Activated CD8-positive, alpha-beta T cell treated with anti-CD3 and anti-CD28 coated beads, Interleukin-2, amount 10 ng/mL, durations not matched to agents 7 days and 5 days (primary cell): ENCODE data around the gene ORC2. TPM values are rescaled to one million over a fixed set of nuclear protein-coding genes. Genes with fewer than 3 reads are reported as not detected.
"Not testable (repeated sequence)": the region's sequence is repeated elsewhere in the genome, so short reads cannot be mapped to it uniquely, and the experiment has no call there.

Experiments used
- ATAC-seq: fragments of 150-1000 bp; cut with Tn5 transposase; one replicate; pipeline ENCODE4 v1.10.0; 2021; ENCODE audit warnings: moderate library complexity
- CTCF ChIA-PET: fragments of 350-600 bp; sonication (Branson Sonifier 250); formaldehyde crosslinking; loops from one replicate; lab custom pipeline; 2021; ENCODE audit warnings: antibody characterized with exemption; lab: Charles Lee
- POLR2A ChIA-PET: fragments of 350-600 bp; sonication (Branson Sonifier 250); formaldehyde crosslinking; loops from one replicate; lab custom pipeline; 2021; ENCODE audit warnings: antibody characterized with exemption; lab: Charles Lee
- DNase-seq: peaks from one replicate; pipeline ENCODE4 v3.0.0-alpha.2; 2020
- H3K27ac Mint-ChIP-seq: one replicate; pipeline ENCODE4 v1.8.0; 2021; ENCODE audit warnings: mild to moderate bottlenecking, mixed read lengths
- H3K27me3 Mint-ChIP-seq: one replicate; pipeline ENCODE4 v1.8.0; 2021; ENCODE audit warnings: low read depth, mixed read lengths
- H3K36me3 Mint-ChIP-seq: one replicate; pipeline ENCODE4 v1.8.0; 2021; ENCODE audit warnings: low read depth, mixed read lengths
- H3K4me1 Mint-ChIP-seq: one replicate; pipeline ENCODE4 v1.8.0; 2021; ENCODE audit warnings: low read depth, mixed read lengths
- H3K4me3 Mint-ChIP-seq: one replicate; pipeline ENCODE4 v1.8.0; 2021; ENCODE audit warnings: mild to moderate bottlenecking, mixed read lengths
- H3K9me3 Mint-ChIP-seq: one replicate; pipeline ENCODE4 v1.8.0; 2022; ENCODE audit warnings: mixed read lengths; ENCODE audit not compliant: insufficient read depth
- total RNA-seq, 2 experiments: library from RNA; stranded (reverse); gene quantifications; one replicate each; pipeline ENCODE4 v1.2.3, GENCODE V29; 2021

The ORC2 gene
- 10 to 100 TPM; 47.4 to 57.2 TPM for total RNA-seq

GRCh38 chr2:200963124-200963917 is at the start of gene ORC2:
Gene ORC2 (minus strand): TSS chr2:200963660. CDS start chr2:200958123, 5,537 bp downstream.
- CTCF ChIA-PET = interaction anchor here (0.7 to 11.7 kb wide), 33 partner anchors 8 to 269 kb away, joined by 3 to 135 read pairs (median 5); partner anchors contain the start of genes CASP10, CFLAR and HYCC2
- Mint-ChIP-seq H3K27me3 (no peaks in the 10 kb centered on the region), H3K36me3 (peaks cover 33% of the 10 kb centered on the region), H3K27ac (peak within 1 kb of the TSS; percentile 97), H3K4me3 (peak within 1 kb of the TSS; percentile 93), H3K4me1 (peaks cover 63% of the 10 kb centered on the region), H3K9me3 (no peaks in the 10 kb centered on the region)
- ATAC-seq = peak; percentile 97
- DNase-seq = peak; percentile 94
- POLR2A ChIA-PET = interaction anchor here (0.6 to 2.4 kb wide), 15 partner anchors 14 to 298 kb away, joined by 3 to 13 read pairs (median 4); partner anchors contain the start of genes CASP10, CFLAR, CLK1 and HYCC2

DNA sequence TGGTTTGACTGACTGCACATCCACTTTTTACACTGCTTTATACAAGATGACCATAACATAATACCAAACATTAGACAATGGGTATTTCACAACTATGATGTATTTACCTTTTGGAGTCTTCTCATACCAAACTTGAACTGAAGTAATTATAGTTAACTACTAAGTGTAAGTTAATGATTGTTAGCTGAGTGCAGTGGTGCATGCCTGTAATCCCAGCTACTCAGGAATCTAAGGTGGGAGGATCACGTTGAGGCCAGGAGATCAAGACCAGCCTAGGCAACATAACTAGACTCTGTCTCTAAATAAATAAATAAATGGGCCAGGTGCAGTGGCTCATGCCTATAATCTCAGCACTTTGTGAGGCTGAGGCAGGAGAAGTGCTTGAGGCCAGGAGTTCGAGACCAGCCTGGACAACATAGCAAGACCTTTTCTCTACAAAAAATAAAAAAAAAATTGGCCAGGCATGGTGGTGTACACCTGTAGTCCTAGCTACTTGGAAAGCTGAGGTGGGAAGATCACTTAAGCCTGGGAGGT is 44.9 kb upstream of the ORC2 start:
- ChIA-PET POLR2A (no interaction called here), CTCF (no interaction called here)
- H3K4me1 Mint-ChIP-seq = no peaks in the 10 kb centered on the region
- no peak overlapping the region for H3K4me3 Mint-ChIP-seq
- ATAC-seq (no peak), DNase-seq (no peak)
- no peaks in the 10 kb centered on the region for H3K9me3 Mint-ChIP-seq
- no peaks in the 10 kb centered on the region for H3K27me3 Mint-ChIP-seq
- H3K27ac Mint-ChIP-seq = no peak overlapping the region
- peaks cover 22% of the 10 kb centered on the region for H3K36me3 Mint-ChIP-seq

- POLR2A ChIA-PET = no interaction called here
- no peak overlapping the region for H3K4me3 Mint-ChIP-seq
- CTCF ChIA-PET = no interaction called here
- H3K9me3 Mint-ChIP-seq = no peaks in the 10 kb centered on the region
- no peak for ATAC-seq
- H3K4me1 Mint-ChIP-seq = no peaks in the 10 kb centered on the region
- no peak for DNase-seq
- no peak overlapping the region for H3K27ac Mint-ChIP-seq
- H3K36me3 Mint-ChIP-seq = peaks cover 22% of the 10 kb centered on the region
- H3K27me3 Mint-ChIP-seq = no peaks in the 10 kb centered on the region
Measured at GRCh38 chr2:201007584-201007998, 44.1 kb upstream of the ORC2 start.

DNA sequence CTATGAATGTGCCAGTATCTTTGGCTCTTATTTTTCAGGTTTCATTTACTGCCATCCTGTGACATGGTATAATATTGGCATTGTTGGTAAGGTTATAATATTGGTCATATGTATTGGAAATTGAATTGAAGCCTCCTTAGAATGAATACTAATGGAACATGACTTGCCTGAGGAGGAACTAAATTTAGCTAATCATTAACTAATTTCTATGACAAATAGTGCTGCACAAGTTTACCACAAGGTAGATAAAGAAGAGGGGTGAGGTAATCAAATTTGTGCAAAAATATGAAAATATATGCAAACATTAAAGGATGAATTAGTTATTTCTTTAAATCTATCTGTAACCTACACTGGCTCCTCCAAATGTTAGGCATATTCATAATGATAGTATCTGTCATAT is 43.2 kb upstream of the ORC2 start:
- Mint-ChIP-seq H3K4me1 (no peaks in the 10 kb centered on the region), H3K27ac (no peak overlapping the region), H3K4me3 (no peak overlapping the region), H3K36me3 (peaks cover 22% of the 10 kb centered on the region), H3K27me3 (no peaks in the 10 kb centered on the region), H3K9me3 (no peaks in the 10 kb centered on the region)
- CTCF ChIA-PET = interaction anchor here (1.4 kb wide), 1 partner anchor 151 kb away, joined by 3 read pairs; no protein-coding TSS in a partner anchor
- ATAC-seq (no peak), DNase-seq (no peak)
- POLR2A ChIA-PET = no interaction called here

- Mint-ChIP-seq H3K27ac (no peak overlapping the region), H3K27me3 (no peaks in the 10 kb centered on the region), H3K4me3 (no peak overlapping the region), H3K4me1 (no peaks in the 10 kb centered on the region), H3K9me3 (no peaks in the 10 kb centered on the region), H3K36me3 (peaks cover 22% of the 10 kb centered on the region)
- no peak for ATAC-seq
- DNase-seq = no peak
- CTCF ChIA-PET = interaction anchor here (1.1 kb wide), 2 partner anchors 41 to 64 kb away, joined by 3 read pairs; partner anchors contain the start of gene ORC2
- POLR2A ChIA-PET = no interaction called here
Measured at GRCh38 chr2:201004370-201004769, 40.9 kb upstream of the ORC2 start.

DNA sequence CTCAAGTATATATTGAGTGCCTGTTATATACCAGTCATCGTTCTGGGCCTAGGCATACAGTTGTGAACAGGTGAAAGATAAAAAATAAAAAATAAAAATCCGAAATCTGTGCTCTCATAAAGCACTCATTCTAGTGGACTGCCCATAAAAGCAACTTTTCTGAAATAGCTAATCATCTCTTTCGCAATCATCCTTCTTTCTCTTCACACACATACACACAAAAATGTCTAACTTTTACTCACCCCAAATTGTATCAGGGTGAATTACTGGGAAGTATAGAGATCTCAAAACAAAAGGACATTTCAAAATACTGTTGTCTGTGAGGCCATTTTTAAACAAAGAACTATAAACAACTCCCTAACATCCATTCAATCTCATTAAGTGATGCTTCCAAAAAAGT is 29.6 kb upstream of the ORC2 start:
- CTCF ChIA-PET = no interaction called here
- DNase-seq = no peak
- no peak overlapping the region for H3K27ac Mint-ChIP-seq
- no peaks in the 10 kb centered on the region for H3K27me3 Mint-ChIP-seq
- H3K36me3 Mint-ChIP-seq = peaks cover 34% of the 10 kb centered on the region
- no peaks in the 10 kb centered on the region for H3K4me1 Mint-ChIP-seq
- H3K4me3 Mint-ChIP-seq = no peak overlapping the region
- POLR2A ChIA-PET = no interaction called here
- ATAC-seq = no peak
- no peaks in the 10 kb centered on the region for H3K9me3 Mint-ChIP-seq

DNA sequence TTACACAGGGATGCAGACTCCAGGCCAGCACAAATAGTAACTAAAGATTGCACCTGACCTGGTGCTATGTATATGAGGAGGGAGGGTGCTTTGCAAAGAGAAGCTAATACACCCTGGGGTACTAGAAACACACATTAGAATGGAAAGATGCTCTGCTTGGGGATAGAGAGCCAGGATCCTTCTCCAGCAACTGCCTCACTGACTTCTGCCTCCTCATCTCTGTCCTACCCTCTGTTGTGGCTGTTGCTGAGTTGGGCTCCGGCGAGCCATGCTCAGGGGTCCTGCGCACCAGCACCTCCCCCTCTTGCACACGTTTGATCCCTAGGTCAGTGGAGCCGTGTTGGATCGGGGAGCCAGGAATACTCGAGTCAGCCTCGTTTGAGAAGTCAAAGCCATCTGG is 23.7 kb upstream of the ORC2 start:
- H3K27ac Mint-ChIP-seq = no peak overlapping the region
- POLR2A ChIA-PET = no interaction called here
- DNase-seq = no peak
- H3K9me3 Mint-ChIP-seq = no peaks in the 10 kb centered on the region
- no peaks in the 10 kb centered on the region for H3K4me1 Mint-ChIP-seq
- no peaks in the 10 kb centered on the region for H3K27me3 Mint-ChIP-seq
- CTCF ChIA-PET = interaction anchor here (1.6 kb wide), 1 partner anchor 82 kb away, joined by 4 read pairs; no protein-coding TSS in a partner anchor
- ATAC-seq = no peak
- H3K36me3 Mint-ChIP-seq = peaks cover 28% of the 10 kb centered on the region
- no peak overlapping the region for H3K4me3 Mint-ChIP-seq

DNA sequence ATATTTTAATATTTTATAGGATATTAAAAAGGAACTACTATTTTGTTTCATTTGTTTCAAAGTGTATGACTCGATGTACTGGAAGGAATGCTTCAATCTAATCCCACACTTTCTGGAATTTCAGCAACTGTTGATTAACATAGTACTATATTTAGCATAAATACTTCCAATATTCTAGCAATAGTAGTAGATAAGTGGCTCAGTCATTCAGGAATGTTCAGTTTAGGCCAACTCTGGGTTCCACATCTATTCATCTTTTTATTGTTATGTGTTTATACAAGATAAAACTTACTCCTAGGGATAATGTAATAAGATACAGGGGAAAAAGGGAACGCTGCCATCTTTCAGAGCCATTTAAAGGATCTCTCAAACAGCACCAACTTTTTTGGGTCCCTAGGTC is 22.3 kb upstream of the ORC2 start:
- CTCF ChIA-PET = interaction anchor here (1.6 kb wide), 2 partner anchors 36 to 83 kb away, joined by 3 to 4 read pairs; no protein-coding TSS in a partner anchor
- no peaks in the 10 kb centered on the region for H3K4me1 Mint-ChIP-seq
- ATAC-seq (no peak), DNase-seq (no peak)
- POLR2A ChIA-PET = no interaction called here
- no peak overlapping the region for H3K27ac Mint-ChIP-seq
- no peak overlapping the region for H3K4me3 Mint-ChIP-seq
- H3K36me3 Mint-ChIP-seq = peaks cover 30% of the 10 kb centered on the region
- H3K27me3 Mint-ChIP-seq = no peaks in the 10 kb centered on the region
- no peaks in the 10 kb centered on the region for H3K9me3 Mint-ChIP-seq

DNA sequence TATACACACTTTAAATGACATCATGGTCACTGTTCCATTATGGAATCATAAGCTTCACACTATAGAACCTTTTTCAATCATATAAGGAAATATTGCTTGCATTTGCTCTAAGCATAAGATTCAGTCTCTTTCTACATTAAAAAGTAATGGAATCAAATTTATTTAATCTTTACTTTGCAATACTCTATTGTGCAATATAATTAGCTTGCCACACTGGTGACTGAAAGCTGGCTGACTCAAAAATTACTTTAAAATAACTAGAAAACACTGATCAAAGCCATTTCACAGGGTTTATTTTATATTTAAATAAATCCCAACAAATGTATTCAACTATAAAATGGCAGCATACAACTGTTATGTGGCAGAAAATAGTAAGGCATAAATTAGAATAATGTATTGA is 13.2 kb upstream of the ORC2 start:
- POLR2A ChIA-PET = interaction anchor here (1.2 kb wide), 1 partner anchor 11 kb away, joined by 3 read pairs; no protein-coding TSS in a partner anchor
- CTCF ChIA-PET = interaction anchor here (1.4 to 11.7 kb wide), 3 partner anchors 13 to 201 kb away, joined by 6 to 79 read pairs (median 7); partner anchors contain the start of gene ORC2
- H3K4me3 Mint-ChIP-seq = no peak overlapping the region
- H3K27me3 Mint-ChIP-seq = no peaks in the 10 kb centered on the region
- no peak for DNase-seq
- no peaks in the 10 kb centered on the region for H3K4me1 Mint-ChIP-seq
- H3K36me3 Mint-ChIP-seq = peaks cover 21% of the 10 kb centered on the region
- H3K27ac Mint-ChIP-seq = no peak overlapping the region
- ATAC-seq = no peak
- H3K9me3 Mint-ChIP-seq = no peaks in the 10 kb centered on the region

DNA sequence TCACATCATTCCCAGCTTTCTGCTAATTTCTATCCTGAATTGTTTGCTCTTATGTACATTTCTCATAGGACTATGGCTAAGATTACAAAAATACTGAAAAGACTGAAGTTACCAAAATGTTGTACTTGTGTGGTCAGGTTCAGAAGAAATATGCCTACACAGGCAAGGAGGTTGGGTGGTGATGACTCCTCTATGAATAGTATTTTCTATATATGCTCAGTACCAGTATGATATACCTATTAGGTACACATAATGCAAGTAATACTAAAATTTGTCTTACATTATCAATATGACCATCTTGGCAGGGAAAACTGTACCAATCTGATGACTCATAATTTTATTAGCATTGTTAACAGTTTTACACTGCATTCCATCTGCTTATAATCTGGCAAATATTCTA is 12.2 kb upstream of the ORC2 start:
- H3K9me3 Mint-ChIP-seq = no peaks in the 10 kb centered on the region
- no peaks in the 10 kb centered on the region for H3K27me3 Mint-ChIP-seq
- CTCF ChIA-PET = interaction anchor here (0.7 to 11.7 kb wide), 3 partner anchors 12 to 202 kb away, joined by 3 to 79 read pairs (median 6); partner anchors contain the start of gene ORC2
- H3K4me3 Mint-ChIP-seq = no peak overlapping the region
- no peak for DNase-seq
- POLR2A ChIA-PET = no interaction called here
- no peak overlapping the region for H3K27ac Mint-ChIP-seq
- H3K4me1 Mint-ChIP-seq = no peaks in the 10 kb centered on the region
- peaks cover 12% of the 10 kb centered on the region for H3K36me3 Mint-ChIP-seq
- no peak for ATAC-seq

DNA sequence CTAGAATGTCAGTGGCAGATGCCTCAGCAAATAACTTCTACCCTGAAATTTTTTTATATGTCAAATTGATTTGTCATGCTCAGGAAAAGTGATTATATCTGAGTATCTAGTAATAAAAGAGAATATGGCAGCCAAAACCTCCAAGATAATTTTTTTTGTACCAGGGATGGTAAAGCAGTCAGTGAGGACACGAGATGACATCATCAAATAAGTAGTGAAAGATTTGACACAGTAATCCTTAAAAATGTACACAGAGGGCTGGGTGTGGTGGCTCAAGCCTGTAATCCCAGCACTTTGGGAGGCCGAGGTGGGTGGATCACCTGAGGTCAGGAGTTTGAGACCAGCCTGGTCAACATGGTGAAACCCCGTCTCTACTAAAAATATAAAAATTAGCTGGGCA is 6.6 kb upstream of the ORC2 start:
- H3K36me3 Mint-ChIP-seq, DNase-seq, H3K27ac Mint-ChIP-seq, POLR2A ChIA-PET, H3K4me3 Mint-ChIP-seq, H3K27me3 Mint-ChIP-seq, H3K9me3 Mint-ChIP-seq, ATAC-seq: not testable (repeated sequence)
- H3K4me1 Mint-ChIP-seq = peaks cover 26% of the 10 kb centered on the region
- CTCF ChIA-PET = interaction anchor here (11.7 kb wide), 1 partner anchor 98 kb away, joined by 135 read pairs; the partner anchor contains the start of gene HYCC2

DNA sequence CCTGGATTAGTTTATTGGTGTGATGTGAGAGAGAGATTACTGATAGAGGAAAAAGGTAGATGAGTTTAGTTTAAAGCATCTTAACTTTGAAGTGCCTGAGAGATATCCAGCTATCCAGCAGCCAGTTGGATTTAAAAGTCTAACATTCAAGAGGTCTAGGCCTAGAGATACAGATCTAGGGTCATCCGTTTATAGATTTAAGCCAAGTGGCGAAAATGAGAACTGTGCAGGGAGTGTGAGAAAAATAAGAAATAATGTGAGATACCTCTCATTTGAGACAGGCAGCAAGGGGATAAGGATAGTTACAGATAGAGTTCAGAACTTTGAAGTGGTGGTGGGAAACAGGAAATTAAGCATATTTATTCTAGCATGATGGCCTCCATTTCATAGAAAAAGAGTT is 5.3 kb upstream of the ORC2 start:
- ATAC-seq (no peak), DNase-seq (no peak)
- Mint-ChIP-seq H3K4me3 (no peak overlapping the region), H3K4me1 (peaks cover 37% of the 10 kb centered on the region), H3K9me3 (no peaks in the 10 kb centered on the region), H3K36me3 (peaks cover 11% of the 10 kb centered on the region), H3K27me3 (no peaks in the 10 kb centered on the region), H3K27ac (peak overlapping the region; percentile 14)
- ChIA-PET POLR2A (no interaction called here), CTCF (interaction anchor here (1.3 to 11.7 kb wide), 2 partner anchors 9 to 99 kb away, joined by 4 to 135 read pairs; partner anchors contain the start of gene HYCC2)
